Measurements from ENCODE around the gene PPP6R3.

The PPP6R3 gene

GRCh38 chr11:68660066-68660810 is 199.7 kb downstream of the PPP6R3 start:
- TF ChIP-seq, protein P1, sequence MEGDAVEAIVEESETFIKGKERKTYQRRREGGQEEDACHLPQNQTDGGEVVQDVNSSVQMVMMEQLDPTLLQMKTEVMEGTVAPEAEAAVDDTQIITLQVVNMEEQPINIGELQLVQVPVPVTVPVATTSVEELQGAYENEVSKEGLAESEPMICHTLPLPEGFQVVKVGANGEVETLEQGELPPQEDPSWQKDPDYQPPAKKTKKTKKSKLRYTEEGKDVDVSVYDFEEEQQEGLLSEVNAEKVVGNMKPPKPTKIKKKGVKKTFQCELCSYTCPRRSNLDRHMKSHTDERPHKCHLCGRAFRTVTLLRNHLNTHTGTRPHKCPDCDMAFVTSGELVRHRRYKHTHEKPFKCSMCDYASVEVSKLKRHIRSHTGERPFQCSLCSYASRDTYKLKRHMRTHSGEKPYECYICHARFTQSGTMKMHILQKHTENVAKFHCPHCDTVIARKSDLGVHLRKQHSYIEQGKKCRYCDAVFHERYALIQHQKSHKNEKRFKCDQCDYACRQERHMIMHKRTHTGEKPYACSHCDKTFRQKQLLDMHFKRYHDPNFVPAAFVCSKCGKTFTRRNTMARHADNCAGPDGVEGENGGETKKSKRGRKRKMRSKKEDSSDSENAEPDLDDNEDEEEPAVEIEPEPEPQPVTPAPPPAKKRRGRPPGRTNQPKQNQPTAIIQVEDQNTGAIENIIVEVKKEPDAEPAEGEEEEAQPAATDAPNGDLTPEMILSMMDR (IDR thresholded peaks at IDR 0.05; ENCODE audit: low read depth, low read length) = no peak
- DNase-seq (ENCODE audit: low read depth, low spot score) = no peak
- in situ Hi-C loops (cut with HindIII; ENCODE audit: low sequenced_read_pairs) = no loop called here
- no peak overlapping the region for H3K4me3 ChIP-seq (ENCODE audit: low read depth, low read length)

DNA sequence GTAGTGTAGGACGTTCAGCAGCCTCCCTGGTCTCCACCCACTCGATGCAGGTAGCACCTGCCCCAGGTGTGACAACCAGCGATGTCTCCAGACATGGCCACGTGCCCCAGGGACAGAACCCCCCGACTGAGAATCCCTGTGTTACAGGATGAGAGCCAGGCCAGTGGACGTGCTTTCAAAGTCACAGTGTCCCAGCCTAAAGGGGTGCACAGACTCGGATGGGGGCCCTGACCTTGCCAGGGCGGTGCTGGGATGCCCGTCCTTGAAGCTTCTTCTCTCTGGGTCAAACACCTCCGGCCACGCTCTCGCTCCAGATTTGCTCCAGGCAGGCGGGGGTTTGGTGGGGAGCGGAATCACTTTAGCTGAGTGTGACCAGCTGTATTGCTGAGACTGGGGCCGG is 200.5 kb downstream of the PPP6R3 start:
- in situ Hi-C loops (cut with HindIII; ENCODE audit: low sequenced_read_pairs) = no loop called here
- TF ChIP-seq, protein P1 (IDR thresholded peaks at IDR 0.05; ENCODE audit: low read depth, low read length) = no peak
- H3K4me3 ChIP-seq (ENCODE audit: low read depth, low read length) = no peak overlapping the region
- no peak for DNase-seq (ENCODE audit: low read depth, low spot score)

- no peak for DNase-seq (ENCODE audit: low read depth, low spot score)
- TF ChIP-seq, protein P1 (IDR thresholded peaks at IDR 0.05; ENCODE audit: low read depth, low read length) = no peak
- H3K4me3 ChIP-seq (ENCODE audit: low read depth, low read length) = no peak overlapping the region
- in situ Hi-C loops (cut with HindIII; ENCODE audit: low sequenced_read_pairs) = no loop called here
Measured at GRCh38 chr11:68661697-68662603, 201.4 kb downstream of the PPP6R3 start.

DNA sequence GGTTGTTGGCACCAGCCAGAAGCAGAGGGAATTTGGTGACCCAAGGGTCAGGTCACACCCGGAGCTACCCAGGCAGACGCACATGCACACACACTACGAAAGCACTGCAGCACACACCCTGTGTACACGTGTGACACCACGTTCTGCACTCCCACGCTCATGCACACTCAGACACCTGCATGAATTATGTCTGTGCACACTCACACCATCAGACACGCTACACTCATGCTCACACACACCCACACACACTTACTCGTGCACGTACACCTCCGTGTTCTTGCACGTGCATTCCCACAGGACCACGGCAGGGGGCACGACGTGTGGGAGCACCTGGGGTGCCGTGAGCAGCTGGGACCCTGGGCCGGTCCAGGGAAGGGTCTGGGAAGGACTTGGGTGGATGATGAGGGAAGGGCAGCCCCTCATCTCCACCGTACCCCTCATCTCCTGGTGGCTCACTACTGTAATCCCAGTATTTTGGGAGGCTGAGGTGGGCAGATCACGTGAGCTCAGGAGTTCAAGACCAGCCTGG is 203.0 kb downstream of the PPP6R3 start:
- TF ChIP-seq, protein P1 (IDR thresholded peaks at IDR 0.05; ENCODE audit: low read depth, low read length) = no peak
- in situ Hi-C loops (cut with HindIII; ENCODE audit: low sequenced_read_pairs) = no loop called here

DNA sequence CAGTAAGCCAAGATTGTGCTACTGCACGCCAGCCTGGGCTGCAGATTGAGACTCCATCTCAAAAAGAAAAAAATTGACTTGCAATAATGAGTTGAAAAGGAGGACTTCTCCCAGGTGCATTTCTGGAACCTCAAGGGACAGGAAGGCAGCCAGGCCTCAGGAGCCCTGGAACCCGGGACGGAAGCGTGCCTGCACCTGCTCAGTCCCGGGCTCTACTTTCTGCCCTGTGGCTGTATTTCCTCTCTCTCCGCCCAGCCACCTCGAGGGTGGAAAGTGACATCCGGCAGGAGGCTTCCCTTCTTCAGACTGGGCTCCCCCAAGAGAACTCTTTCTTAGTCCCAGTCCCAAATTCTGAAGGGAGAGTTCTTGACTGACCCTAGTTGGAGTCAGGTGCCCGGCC is 203.6 kb downstream of the PPP6R3 start:
- TF ChIP-seq, protein P1 (IDR thresholded peaks at IDR 0.05; ENCODE audit: low read depth, low read length) = no peak
- no peak overlapping the region for H3K4me3 ChIP-seq (ENCODE audit: low read depth, low read length)
- no peak for DNase-seq (ENCODE audit: low read depth, low spot score)
- in situ Hi-C loops (cut with HindIII; ENCODE audit: low sequenced_read_pairs) = no loop called here

More for the DNA sequence above, 203.0 kb downstream of the PPP6R3 start:
- DNase-seq (ENCODE audit: low read depth, low spot score) = no peak
- H3K4me3 ChIP-seq (ENCODE audit: low read depth, low read length) = no peak overlapping the region

DNA sequence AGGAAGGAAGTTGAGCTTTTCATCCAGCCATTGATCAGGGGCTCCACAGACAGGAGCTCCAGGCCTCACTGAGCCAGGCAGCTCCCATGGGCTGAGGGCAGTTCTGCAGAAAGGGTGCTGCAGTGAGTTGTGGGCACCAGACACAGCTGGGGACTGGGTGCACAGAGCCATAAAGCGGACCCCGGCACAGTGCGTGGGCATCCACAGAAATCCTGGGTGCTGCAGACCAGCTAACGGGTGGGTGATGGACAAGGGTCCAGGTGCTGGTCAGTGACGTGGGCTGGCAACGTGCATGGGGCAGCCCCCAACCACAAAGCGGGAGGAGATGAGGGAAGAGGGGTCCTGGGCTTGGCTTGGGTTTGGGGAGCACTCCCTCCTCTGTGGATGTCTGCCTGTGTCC is 204.4 kb downstream of the PPP6R3 start:
- DNase-seq (ENCODE audit: low read depth, low spot score) = no peak
- TF ChIP-seq, protein P1 (IDR thresholded peaks at IDR 0.05; ENCODE audit: low read depth, low read length) = no peak
- in situ Hi-C loops (cut with HindIII; ENCODE audit: low sequenced_read_pairs) = no loop called here
- H3K4me3 ChIP-seq (ENCODE audit: low read depth, low read length) = no peak overlapping the region
